Colon (tissue), 2 donors: ENCODE results near the gene MAFG.
"Not testable (repeated sequence)": the region's sequence is repeated elsewhere in the genome, so short reads cannot be mapped to it uniquely, and the experiment has no call there.

Source experiments
- FAIRE-seq: peaks from 2 replicates; lab custom pipeline; 2012; peaks lifted over from hg19 to GRCh38; lab: Jason Lieb, UNC
- donor health status: control.
- donor health status: control.

The MAFG gene

DNA sequence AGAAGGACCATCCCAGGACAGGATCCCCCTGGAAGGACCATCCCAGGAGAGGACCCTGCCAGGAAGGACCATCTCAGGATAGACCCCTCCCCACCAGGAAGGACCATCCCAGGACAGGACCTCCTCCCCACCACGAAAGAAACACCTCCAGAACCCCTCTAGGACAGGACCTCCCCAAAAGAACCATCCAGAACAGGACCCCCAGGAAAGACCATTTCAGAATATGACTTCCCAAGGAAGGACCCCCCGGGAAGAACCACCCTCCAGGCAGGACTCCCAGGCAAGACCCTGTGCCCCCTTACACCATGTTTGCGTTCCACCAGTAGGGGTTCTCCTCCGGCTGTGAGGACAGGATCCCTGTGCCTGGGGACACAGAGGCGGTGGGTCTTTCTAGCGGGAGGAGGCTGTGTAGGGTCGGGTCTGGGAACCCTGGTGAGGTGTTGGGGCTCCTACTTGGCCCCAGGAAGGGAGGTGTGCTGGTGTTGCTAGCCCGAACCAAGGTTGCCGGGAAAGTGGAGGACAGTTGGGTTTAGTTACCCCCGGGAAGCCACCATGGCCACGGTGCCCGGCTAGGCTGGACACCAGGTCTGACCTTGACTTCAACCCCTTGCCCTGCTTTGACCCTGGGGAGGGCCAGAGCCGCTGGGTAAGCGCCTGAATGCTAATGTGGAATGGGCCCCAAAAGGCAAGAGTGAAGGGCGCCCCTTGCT lies 31.3 kb upstream of the MAFG start:
- FAIRE-seq: no peak

DNA sequence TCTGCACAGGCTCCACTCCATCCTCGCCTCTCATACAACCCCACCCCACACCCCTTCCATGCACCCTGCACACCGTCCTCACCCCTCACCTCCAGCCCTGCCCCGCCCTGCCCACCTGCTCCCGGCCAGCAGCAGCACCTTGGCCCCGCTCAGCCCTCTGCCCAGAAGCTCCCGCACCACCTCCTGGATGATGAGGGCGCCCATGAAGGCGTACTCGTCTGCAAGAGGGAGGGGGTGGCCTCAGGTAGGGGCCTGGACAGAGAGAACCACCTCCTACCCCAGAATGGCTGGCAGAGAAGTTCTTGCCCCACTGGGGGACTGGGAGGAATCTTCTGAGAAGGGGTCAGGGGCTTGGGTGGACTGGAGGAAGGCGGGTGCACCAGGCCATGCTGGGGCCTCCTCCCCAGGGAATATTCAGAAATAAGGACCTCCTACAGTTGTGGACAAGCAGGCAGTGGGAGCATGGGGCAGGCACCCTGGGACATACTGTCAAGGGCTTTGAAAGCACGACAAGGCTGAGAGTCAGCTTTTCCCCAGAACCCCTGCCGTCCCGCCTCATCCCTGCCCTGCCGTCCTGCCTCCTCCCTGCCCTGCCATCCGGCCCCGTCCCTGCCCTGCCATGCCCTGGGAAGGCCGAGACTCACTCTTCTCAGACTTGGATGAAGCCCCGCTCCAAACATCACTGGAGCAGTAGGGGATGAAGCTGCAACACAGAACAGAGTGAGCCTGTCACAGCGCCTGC lies 30.3 kb upstream of the MAFG start:
- no peak for FAIRE-seq

DNA sequence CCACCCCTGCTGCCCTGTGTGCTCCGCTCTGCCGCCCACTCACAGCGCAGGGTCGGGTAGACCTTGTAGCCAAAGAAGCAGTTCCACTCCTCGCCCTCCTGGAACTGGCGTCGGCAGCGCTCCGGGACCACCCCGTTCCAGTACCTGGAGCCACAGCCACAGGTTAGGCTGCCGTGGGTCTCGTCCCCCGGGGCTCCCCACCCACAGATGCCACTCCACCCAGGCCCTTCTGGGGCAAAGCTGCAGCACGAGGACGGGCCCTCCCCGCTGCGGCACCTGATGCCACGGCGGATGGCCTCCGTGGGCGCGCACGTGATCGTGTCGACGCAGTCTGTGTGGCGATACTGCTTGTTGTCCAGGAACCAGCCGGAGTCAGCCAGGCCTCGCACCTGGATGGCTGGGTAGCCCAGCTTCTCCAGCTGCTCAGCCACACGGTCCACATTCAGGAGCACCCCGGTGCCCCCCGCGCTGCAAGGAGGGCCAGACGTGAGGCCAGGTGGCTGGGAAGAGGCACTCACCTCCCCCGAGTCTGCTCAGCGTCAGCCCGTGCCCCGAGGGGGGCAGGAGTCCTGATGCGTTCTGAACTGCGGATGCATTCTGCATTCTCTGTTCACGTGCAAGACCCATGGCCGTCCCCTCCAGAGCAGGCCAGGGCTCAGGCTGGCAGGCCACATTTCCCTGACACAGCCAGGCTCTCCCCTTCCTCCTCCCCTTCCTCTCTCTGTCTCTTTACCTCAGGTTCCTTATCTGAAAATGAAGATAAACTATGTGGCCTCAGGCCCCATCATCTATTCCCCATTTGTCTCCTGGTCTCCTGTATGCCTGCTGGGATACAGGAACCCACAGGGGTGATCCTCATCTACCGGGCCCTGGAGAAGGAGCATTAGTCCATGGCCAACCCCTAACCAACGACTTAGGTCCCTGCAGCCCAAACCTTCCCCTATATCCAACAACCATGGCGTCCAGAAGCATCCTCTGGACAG lies 29.4 kb upstream of the MAFG start:
- no peak for FAIRE-seq

DNA sequence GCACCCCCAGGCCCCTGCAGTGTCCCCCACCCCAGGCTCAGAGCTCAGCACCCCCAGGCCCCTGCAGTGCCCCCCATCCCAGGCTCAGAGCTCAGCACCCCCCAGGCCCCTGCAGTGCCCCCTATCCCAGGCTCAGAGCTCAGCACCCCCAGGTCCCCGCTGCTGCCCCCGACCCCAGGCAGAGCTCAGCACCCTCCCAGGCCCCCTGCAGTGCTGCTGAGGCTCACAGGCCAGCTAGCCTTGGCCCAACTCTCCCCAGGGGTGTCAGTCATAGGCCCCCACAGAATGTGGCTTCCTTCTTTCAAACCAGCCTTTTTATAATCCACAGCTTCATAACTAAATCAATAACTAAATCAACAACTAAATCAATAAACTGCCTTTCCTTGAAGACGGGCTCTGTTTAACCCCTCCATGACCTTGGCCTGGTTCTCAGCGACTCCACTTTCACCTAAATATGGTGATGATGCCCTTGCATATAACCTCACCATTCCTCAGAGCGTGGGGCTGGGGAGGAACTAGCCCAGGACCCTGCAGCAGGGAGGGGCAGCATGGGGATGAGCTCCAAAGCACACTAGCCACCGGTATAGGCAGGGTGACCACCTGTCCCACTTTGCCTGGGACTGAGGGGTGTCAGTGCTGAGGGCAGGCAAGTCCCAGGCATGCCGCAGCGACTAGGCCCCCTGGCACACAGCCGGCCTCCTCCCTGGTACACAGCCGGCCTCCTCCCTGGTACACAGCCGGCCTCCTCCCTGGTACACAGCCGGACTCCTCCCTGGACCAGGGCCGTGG lies 28.4 kb upstream of the MAFG start:
- no peak for FAIRE-seq

DNA sequence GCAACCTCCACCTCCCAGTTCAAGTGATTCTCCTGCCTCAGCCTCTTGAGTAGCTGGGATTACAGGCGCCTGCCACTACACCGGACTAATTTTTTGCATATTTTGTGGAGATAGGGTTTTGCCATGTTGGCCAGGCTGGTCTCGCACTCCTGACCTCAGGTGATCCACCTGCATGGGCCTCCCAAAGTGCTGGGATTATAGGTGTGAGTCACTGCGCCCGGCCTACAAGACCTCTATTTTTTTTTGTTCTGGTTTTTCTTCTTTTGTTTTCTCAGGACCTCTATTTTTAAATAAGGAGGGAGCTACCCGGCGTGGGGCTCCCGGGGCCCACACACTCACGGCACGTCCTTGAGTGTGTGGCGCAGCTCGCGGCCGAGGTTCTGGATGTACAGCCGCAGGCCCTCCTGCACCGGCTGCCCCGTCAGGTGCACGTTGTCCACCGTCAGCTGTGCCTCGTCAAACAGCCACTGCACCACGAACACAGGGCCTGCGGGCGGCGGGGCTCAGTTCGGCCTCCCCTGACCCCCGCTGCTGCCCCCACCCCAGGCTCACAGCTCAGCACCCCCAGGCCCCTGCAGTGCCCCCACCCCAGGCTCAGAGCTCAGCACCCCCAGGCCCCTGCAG lies 27.6 kb upstream of the MAFG start:
- no peak for FAIRE-seq

DNA sequence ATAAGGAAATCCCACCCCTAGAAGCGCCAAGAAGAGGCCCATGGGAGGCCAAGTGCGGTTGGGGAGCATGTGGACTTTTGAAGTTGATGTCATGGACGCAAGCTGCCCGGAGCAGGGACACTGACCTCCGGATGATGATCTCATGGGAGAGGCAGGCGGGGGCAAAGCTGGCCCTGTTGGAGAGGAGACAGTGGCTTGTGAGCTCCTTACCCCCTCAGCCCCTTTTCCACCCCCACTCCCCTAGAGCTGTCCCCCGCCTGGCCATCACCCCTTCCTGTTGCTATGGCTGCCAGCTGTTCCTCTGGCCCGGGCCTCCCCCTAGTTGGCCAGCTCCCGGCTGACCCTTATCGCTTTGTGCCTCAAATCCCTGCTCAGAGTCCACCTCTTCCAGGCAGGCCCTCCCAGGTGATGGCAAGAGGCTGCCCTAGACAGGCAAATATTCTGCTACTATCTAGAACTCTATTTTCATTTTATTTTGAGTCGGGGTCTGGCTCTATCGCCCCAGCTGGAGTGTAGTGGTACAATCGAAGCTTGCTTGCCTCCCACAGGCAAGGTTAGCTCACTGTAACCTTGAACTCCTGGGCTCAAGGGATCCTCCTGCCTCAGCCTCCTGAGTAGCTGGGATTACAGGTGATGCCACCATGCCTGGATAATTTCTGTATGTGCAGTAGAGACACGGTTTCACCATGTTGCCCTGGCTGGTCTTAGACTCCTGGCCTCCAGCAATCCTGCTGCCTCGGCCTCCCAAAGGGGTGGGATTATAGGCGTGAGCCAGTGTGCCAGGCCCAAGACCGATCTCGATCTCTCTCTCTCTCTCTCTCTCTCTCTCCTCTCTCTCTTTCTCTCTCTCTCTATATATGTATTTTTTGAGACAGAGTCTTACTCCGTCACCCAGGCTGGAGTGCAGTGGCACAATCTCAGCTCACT lies 26.9 kb upstream of the MAFG start:
- no peak for FAIRE-seq

DNA sequence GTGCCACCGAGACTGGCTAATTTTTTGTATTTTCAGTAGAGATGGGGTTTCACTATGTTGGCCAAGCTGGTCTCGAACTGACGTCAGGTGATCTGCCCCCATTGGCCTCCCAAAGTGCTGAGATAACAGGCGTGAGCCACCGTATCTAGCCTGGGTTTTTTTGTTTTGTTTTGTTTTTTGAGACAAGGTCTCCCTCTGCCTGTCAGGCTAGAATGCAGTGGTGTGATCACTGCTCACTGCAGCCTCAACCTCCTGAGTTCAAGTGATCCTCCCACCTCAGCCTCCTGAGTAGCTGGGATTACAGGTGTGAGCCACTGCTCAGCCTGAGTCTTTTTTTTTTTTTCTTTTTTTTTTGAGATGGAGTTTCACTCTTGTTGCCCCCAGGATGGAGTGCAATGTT lies 25.9 kb upstream of the MAFG start:
- not testable (repeated sequence) for FAIRE-seq

DNA sequence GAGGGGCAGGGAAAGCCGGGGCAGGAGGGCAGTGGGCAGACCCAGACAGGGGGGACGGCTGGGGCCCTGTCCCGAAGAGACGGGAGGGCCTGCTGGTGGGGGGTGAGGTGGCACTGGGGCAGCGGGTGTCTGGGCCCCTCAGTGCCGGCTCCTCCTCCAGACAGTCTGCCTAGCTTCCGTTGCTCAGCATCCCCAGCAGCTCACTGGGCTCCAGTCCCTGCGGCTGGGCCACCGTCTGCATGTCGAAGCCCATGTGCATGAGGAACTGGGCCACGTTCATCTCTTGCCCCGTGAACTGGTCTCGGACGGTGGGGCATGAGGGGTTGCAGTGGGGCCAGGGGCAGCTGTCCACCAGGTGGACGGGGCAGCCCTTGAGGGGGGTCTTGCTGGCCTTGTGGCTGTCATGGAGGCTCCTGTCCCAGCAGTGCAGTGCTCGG lies 25.3 kb upstream of the MAFG start:
- no peak for FAIRE-seq

DNA sequence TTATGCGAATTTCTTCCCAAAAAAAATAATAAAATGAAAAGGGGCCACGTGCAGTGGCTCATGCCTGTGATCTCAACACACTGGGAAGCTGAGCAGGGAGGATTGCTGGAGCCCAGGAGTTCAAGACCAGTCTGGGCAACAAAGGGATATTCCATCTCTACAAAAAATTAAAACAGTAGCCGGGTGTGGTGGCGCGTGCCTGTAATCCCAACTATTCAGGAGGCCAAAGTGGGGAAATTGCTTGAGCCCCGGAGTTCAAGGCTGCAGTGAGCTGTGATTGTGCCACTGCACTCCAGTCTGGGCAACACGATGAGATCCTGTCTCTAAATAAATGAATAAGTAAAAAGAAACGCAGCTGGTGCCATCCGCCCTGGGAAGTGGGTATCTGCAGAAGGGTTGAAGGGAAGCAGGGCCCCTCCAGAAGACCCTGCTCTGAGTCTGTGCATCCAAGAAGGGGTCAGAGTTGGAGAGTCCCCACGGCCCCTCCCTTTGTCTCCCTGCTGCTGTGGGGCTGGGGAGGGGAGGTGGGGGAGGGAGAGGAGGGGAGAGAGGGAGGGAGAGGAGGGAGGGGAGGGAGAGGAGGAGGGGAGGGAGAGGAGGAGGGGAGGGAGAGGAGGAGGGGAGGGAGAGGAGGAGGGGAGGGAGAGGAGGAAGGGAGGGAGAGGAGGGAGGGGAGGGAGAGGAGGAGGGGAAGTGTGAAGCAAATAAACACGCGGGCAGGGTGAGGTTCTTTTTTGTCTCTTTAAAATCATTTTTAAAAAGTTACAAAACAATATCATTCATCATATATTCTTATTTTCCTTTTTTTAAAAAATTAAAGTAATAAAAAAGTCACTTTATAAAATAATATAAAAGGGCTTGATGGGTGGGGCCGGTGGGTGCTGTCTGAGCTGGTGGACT lies 24.5 kb upstream of the MAFG start:
- FAIRE-seq: no peak

DNA sequence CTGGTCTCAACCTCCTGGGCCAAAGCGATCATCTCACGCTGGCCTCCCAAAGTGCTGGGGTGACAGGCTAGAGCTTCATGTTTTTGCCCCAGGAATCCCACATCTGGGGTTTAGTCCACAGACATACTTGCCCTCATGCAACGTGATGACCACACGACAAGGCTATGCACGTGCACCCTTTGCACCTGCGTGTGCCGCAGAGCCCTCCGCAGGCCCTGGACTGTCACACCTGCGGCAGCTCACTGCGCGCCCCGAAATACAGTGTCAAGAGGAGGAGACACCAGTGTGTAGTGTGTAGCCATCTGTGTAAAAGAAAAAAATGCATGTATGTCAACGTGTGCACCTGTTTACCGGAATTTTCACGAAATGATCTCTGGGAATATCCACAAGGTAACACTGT lies 23.0 kb upstream of the MAFG start:
- FAIRE-seq: no peak

DNA sequence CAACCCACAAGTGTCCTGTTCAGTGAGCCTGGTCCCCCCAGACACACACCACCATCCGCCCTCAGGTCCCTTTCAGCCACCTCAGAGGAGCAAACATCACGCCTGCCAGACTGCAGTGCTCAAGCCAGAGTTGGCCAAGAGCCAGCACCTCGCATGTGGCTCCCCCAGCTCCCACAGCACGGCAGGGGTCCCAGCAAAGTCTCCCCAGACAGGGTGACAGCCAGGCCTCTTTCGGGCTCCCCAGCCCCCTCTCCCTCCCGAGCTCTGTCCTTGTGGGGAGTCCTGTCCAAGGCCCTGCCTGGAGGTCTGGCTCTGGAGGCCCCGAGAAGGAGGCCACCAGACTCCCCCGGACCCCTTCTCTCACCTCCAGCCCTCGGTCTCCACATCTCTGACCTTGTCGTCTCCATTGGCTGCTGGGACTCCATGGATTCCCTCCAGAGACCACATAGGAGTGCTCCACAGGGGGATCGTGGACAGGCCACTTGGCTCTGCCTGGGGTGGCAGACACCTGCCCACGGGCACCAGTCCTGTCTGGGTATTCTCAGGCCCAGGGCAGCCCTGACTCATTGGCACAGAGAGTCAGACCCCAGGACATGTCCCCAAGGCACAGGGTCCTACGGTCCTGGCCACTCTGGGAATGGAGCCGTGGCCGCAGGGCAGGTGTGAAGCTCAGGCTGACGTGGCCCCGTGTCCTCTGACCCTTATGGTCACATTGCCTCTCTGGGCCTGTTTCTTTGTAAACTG lies 21.3 kb upstream of the MAFG start:
- FAIRE-seq: no peak

DNA sequence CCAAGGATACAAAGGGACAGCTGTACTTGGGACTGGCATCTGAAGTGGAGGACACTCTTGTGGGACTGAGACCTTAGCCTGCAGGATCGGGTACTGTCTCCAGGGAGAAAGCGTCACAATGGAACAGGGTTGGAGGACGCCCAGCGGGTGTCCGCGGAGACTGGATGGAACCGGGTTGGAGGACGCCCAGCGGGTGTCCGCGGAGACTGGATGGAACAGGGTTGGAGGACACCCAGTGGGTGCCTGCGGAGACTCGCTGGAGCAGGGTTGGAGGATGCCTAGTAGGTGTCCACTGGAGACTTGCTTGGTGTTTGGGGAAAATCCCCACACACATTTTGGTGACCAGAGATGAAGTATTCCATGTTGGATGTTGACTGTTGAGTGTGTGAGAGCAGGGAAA lies 19.7 kb upstream of the MAFG start, which contains the start of gene MYADML2:
TSS of gene MYADML2 (minus strand) at position 45 of the 400 bp plus-strand sequence. CDS start 5,492 bp downstream, outside the sequence.
- FAIRE-seq: no peak

DNA sequence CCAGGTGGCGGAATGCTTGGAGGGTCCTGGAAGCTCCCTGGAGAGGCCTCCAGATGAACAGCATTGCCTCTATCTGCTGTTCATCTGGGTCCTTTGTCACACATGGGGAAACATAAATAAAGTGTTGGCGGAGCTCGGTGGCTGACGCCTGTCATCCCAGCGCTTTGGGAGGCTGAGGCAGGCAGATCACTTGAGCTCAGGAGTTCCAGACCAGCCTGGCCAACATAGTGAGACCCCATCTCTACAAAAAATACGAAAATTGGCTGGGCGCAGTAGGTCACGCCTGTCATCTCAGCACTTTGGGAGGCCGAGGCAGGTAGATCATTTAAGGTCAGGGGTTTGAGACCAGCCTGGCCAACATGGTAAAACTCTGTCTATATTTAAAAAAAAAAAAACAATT lies 17.3 kb upstream of the MAFG start:
- no peak for FAIRE-seq

DNA sequence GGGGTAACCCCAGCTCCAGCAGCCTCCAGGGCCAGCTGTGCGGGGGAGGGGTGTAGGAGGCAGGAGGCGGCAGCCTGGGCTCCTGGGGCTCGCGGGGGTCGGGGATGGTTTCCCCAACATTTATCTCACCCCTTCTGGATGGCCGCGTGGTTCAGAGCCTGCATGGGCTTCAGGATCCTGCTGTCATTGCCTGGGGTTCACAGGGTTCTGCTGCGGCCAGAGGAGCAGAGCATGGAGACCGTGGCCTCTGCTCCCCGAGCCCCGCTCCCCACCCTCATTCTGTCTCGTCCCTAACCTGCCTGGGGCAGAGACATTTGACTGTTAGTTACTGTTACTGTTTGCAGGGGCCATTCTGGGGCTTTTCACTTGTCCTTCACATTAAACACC lies 14.6 kb upstream of the MAFG start:
- no peak for FAIRE-seq

DNA sequence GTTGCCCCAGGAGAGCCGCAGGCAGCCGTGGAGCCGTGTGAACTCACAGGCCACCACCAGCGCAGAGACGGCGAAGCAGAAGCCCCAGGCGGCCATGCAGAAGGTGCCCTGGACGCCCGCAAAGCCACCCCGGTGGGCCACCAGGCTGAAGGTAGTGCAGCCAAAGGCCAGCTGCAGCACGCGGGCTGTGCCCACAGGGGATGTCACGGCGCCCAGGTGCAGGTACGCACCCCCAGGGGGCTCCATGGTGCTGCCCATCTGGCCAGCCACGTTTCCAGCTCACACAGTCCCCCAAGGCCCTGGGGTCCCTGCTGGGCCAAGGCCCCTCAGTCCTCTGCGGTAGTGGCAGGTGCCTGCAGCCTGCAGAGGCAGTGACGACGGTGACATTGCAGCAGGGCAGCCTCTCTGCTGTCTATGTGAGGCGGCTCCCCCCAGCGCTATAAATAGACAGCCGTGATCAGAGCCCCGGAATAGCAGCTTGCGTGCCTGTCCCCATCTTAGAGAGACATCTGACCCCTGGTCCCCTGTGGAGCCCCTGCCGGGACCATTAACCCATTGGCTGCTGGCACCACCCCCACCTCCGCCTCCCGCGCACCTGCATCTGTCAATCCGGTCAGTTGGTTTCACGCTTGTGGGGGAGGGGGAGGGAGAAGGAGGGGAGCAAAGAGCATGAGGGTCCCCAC lies 14.1 kb upstream of the MAFG start:
- FAIRE-seq: no peak

DNA sequence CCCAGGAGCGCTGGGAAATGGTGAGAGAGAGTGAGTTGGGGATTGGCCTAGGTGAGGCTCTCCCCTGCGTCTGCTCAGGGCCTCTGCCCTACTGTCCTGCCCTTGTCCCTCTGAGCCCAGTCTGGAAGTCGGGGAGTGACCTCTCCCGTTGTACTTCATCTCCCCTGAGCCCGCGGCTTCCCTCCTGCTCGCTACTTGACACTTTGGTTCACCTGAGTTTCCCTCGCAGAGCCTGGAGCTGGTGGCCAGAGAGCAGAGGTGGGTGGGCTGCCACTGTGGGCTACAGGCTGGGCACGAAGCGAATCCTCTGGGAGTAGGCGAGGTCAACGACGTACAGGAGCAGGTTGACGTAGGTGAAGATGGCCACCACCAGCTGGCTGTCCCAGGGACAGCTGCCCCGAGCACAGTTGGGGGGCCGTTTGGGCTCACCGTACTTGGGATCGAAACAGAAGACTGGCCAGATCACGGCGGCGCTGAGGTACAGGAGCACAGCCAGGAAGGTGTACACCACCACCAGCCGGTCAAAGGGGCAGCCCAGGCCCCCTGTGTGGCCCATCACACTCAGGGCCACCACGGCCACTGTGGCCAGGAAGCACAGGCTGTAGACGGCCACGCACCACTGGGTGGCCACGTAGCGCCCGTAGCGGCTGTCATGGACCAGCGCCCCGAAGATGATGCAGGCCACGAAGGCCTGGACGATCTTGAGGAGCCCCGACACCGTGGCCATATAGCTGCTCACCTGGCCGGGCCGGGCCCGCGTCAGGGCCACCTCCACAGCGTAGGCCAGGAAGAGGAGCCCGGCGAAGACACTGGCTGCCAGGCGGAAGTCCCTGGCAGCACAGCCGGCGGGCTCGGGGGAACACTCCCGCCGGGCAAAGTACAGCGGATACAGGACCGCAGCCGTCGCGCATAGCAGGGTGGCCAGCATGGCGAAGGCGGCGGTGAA lies 13.3 kb upstream of the MAFG start:
- FAIRE-seq: no peak
